ENCODE results near the gene NRCAM. TPM values are rescaled to one million over a fixed set of nuclear protein-coding genes. Genes with fewer than 3 reads are reported as not detected.

NRCAM gene
- total and polyA plus RNA-seq, 4 donors, result 0.17 to 3.2 (median 0.64) TPM

DNA sequence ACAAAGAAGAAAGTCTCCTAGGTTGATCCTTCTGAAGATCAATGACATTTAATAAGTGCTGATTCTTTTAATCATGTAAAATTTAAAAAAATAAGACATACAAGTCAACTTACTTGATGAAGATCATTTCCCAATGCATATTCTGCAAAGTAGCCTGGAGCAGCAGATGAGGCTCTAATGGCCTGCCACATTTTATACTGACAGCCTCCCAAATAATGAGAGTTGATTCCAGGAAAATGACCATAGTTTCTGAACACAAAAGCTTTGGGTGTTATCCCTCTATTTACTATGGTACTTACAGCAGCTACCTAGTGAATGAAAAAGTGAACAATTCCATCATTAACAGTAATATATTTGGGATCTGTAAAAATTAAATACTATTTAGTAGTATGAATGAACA, 31.4 kb upstream of the NRCAM start:
- peaks cover 0 to 1% (median 0%) of the 10 kb centered on the region in 4 donors for H3K4me1 ChIP-seq (ENCODE audit: control insufficient read depth in 4 of 4, insufficient read depth in 4 of 4, low read length in 3 of 4)
- DNase-seq (ENCODE audit: low spot score), result no peak
- H3K36me3 ChIP-seq (ENCODE audit: control insufficient read depth in 4 of 4, insufficient read depth in 3 of 4, low read depth in 1 of 4, low read length in 3 of 4), result peaks cover under 1 to 19% (median 6%) of the 10 kb centered on the region in 4 donors
- H3K9me3 ChIP-seq (ENCODE audit: control insufficient read depth in 4 of 4, low read length in 3 of 4), result no peaks in the 10 kb centered on the region
- no peak overlapping the region for H3K9ac ChIP-seq (ENCODE audit: low read depth in 1 of 2, low read length in 2 of 2)
- no peaks in the 10 kb centered on the region for H3K27me3 ChIP-seq (ENCODE audit: control insufficient read depth in 4 of 4, insufficient read depth in 4 of 4, low read length in 3 of 4)
- no peak overlapping the region for H3K27ac ChIP-seq (ENCODE audit: low read depth in 1 of 2, low read length in 2 of 2)
- TF ChIP-seq NR2F2 (IDR thresholded peaks at IDR 0.05) (no peak), HNF4G (IDR thresholded peaks at IDR 0.05) (no peak), GABPA (IDR thresholded peaks at IDR 0.05 in 1 of 2, conservative IDR thresholded peaks at IDR 0.05 in 1 of 2) (no peak), TAF1 (conservative IDR thresholded peaks at IDR 0.05) (no peak), YY1 (IDR thresholded peaks at IDR 0.05) (no peak), RXRA (IDR thresholded peaks at IDR 0.05) (no peak), SP1 (IDR thresholded peaks at IDR 0.05) (no peak), EGR1 (IDR thresholded peaks at IDR 0.05; ENCODE audit: low read depth in 2 of 2) (no peak), FOXA2 (IDR thresholded peaks at IDR 0.05) (no peak), HNF4A (conservative IDR thresholded peaks at IDR 0.05) (no peak), JUND (IDR thresholded peaks at IDR 0.05) (no peak)
- TF ChIP-seq, protein P1, sequence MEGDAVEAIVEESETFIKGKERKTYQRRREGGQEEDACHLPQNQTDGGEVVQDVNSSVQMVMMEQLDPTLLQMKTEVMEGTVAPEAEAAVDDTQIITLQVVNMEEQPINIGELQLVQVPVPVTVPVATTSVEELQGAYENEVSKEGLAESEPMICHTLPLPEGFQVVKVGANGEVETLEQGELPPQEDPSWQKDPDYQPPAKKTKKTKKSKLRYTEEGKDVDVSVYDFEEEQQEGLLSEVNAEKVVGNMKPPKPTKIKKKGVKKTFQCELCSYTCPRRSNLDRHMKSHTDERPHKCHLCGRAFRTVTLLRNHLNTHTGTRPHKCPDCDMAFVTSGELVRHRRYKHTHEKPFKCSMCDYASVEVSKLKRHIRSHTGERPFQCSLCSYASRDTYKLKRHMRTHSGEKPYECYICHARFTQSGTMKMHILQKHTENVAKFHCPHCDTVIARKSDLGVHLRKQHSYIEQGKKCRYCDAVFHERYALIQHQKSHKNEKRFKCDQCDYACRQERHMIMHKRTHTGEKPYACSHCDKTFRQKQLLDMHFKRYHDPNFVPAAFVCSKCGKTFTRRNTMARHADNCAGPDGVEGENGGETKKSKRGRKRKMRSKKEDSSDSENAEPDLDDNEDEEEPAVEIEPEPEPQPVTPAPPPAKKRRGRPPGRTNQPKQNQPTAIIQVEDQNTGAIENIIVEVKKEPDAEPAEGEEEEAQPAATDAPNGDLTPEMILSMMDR (IDR thresholded peaks at IDR 0.05; ENCODE audit: low read depth, low read length, missing input control), result no peak
- TF ChIP-seq, protein P2, sequence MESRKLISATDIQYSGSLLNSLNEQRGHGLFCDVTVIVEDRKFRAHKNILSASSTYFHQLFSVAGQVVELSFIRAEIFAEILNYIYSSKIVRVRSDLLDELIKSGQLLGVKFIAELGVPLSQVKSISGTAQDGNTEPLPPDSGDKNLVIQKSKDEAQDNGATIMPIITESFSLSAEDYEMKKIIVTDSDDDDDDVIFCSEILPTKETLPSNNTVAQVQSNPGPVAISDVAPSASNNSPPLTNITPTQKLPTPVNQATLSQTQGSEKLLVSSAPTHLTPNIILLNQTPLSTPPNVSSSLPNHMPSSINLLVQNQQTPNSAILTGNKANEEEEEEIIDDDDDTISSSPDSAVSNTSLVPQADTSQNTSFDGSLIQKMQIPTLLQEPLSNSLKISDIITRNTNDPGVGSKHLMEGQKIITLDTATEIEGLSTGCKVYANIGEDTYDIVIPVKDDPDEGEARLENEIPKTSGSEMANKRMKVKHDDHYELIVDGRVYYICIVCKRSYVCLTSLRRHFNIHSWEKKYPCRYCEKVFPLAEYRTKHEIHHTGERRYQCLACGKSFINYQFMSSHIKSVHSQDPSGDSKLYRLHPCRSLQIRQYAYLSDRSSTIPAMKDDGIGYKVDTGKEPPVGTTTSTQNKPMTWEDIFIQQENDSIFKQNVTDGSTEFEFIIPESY (IDR thresholded peaks at IDR 0.05), result no peak
- TF ChIP-seq, protein P3, sequence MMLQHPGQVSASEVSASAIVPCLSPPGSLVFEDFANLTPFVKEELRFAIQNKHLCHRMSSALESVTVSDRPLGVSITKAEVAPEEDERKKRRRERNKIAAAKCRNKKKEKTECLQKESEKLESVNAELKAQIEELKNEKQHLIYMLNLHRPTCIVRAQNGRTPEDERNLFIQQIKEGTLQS (IDR thresholded peaks at IDR 0.05), result no peak
- TF ChIP-seq, protein P4, sequence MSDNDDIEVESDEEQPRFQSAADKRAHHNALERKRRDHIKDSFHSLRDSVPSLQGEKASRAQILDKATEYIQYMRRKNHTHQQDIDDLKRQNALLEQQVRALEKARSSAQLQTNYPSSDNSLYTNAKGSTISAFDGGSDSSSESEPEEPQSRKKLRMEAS (IDR thresholded peaks at IDR 0.05), result no peak
- H3K4me3 ChIP-seq (ENCODE audit: low read depth in 1 of 3, low read length in 3 of 3), result no peak overlapping the region

DNA sequence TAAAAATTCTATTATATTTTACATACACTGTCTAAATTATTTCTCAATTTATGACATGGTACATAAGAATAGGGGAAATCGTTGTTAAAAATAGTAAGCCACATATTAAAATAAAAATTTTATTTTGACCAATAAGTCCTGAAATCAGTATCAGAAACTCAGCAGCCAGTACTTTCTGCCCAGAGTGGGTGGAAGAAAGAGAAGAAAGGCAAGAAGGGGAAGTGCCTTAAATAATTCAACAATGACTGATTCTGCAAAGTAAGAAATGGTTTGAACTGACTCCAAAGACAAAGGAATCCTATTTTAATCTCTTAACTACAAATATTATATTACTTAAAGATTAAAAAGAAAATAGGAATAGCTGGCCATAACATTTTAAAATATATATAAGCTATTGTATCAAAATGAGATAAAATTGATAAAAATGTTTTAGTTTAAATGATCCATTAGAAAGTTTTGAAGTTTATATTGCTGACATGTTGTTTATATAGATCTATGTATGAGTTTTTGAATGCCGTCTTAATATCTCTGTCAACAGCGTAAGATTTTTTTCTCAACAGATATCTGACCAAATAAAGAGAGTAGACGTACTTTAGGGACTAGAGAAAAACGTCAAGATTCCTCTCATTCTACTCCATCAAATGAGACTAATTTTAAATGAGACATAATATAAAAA, 30.2 kb upstream of the NRCAM start:
- Histone ChIP-seq H3K27ac (ENCODE audit: low read depth in 1 of 2, low read length in 2 of 2) (no peak overlapping the region), H3K9me3 (ENCODE audit: control insufficient read depth in 4 of 4, low read length in 3 of 4) (no peaks in the 10 kb centered on the region), H3K27me3 (ENCODE audit: control insufficient read depth in 4 of 4, insufficient read depth in 4 of 4, low read length in 3 of 4) (no peaks in the 10 kb centered on the region), H3K4me3 (ENCODE audit: low read depth in 1 of 3, low read length in 3 of 3) (no peak overlapping the region), H3K4me1 (ENCODE audit: control insufficient read depth in 4 of 4, insufficient read depth in 4 of 4, low read length in 3 of 4) (peaks cover 0 to 1% (median 0%) of the 10 kb centered on the region in 4 donors), H3K9ac (ENCODE audit: low read depth in 1 of 2, low read length in 2 of 2) (no peak overlapping the region), H3K36me3 (ENCODE audit: control insufficient read depth in 4 of 4, insufficient read depth in 3 of 4, low read depth in 1 of 4, low read length in 3 of 4) (peaks cover 0 to 15% (median 7%) of the 10 kb centered on the region in 4 donors)
- WGBS, result 93% methylated on average over 5 of the region's 5 CpGs
- DNase-seq (ENCODE audit: low spot score), result no peak
- TF ChIP-seq SP1 (IDR thresholded peaks at IDR 0.05) (no peak), HNF4G (IDR thresholded peaks at IDR 0.05) (no peak), FOXA2 (IDR thresholded peaks at IDR 0.05) (no peak), GABPA (IDR thresholded peaks at IDR 0.05 in 1 of 2, conservative IDR thresholded peaks at IDR 0.05 in 1 of 2) (no peak), YY1 (IDR thresholded peaks at IDR 0.05) (no peak), NR2F2 (IDR thresholded peaks at IDR 0.05) (no peak), TAF1 (conservative IDR thresholded peaks at IDR 0.05) (no peak), EGR1 (IDR thresholded peaks at IDR 0.05; ENCODE audit: low read depth in 2 of 2) (no peak)
- TF ChIP-seq, protein P1 (IDR thresholded peaks at IDR 0.05; ENCODE audit: low read depth, low read length, missing input control), result no peak
- TF ChIP-seq, protein P4 (IDR thresholded peaks at IDR 0.05), result no peak
- TF ChIP-seq, protein P2 (IDR thresholded peaks at IDR 0.05), result no peak
- TF ChIP-seq, protein P5, sequence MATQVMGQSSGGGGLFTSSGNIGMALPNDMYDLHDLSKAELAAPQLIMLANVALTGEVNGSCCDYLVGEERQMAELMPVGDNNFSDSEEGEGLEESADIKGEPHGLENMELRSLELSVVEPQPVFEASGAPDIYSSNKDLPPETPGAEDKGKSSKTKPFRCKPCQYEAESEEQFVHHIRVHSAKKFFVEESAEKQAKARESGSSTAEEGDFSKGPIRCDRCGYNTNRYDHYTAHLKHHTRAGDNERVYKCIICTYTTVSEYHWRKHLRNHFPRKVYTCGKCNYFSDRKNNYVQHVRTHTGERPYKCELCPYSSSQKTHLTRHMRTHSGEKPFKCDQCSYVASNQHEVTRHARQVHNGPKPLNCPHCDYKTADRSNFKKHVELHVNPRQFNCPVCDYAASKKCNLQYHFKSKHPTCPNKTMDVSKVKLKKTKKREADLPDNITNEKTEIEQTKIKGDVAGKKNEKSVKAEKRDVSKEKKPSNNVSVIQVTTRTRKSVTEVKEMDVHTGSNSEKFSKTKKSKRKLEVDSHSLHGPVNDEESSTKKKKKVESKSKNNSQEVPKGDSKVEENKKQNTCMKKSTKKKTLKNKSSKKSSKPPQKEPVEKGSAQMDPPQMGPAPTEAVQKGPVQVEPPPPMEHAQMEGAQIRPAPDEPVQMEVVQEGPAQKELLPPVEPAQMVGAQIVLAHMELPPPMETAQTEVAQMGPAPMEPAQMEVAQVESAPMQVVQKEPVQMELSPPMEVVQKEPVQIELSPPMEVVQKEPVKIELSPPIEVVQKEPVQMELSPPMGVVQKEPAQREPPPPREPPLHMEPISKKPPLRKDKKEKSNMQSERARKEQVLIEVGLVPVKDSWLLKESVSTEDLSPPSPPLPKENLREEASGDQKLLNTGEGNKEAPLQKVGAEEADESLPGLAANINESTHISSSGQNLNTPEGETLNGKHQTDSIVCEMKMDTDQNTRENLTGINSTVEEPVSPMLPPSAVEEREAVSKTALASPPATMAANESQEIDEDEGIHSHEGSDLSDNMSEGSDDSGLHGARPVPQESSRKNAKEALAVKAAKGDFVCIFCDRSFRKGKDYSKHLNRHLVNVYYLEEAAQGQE (IDR thresholded peaks at IDR 0.05), result no peak
- TF ChIP-seq, protein P3 (IDR thresholded peaks at IDR 0.05), result no peak

All from liver (tissue), 9 donors.